GM10847 (cell line): Measurements from ENCODE around the gene MYDGF.

Experiments used
- POLR2A ChIP-seq: IDR thresholded peaks from 2 replicates; pipeline ENCODE4 v1.6.1; 2011; ENCODE audit not compliant: insufficient read length; ENCODE audit errors: extremely low read depth

Gene MYDGF

GRCh38 chr19:4662812-4663211 is 7.3 kb downstream of the MYDGF start:
- TF ChIP-seq POLR2A: no peak

GRCh38 chr19:4662020-4662695 is 8.0 kb downstream of the MYDGF start:
- no peak for TF ChIP-seq POLR2A

- TF ChIP-seq POLR2A: no peak
These were observed 9.1 kb downstream of the MYDGF start for GRCh38 chr19:4660993-4661392.

DNA sequence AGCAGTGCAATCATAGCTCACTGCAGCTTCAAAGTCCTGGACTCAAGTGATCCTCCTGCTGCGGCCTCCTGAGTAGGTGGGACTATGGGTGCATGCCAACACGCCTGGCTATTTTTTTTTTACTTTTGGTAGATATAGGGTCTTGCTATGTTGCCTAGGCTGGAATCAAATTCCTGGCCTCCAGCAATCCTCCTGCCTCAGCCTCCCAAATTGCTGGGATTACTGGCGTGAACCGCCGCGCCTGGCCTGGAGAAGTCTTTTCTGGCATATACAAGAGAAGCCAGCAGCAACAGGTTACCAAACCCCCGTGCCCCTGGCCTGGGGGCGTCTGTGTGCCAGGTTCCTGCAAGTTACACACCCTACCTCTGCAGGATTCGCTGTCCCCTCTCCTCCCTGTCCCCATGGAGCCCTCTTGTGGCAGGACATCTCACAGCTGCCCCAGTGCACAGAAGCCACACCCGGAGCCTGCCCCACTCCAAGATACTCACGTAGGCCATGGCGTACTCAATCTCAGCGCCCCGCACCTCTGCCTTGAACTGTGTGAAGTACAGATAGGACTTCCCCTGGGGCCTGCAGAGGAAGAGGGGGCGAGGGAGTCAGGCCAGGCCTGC is 9.9 kb downstream of the MYDGF start:
- TF ChIP-seq POLR2A: no peak

GRCh38 chr19:4657835-4658234 is 12.3 kb downstream of the MYDGF start:
- TF ChIP-seq POLR2A: no peak

DNA sequence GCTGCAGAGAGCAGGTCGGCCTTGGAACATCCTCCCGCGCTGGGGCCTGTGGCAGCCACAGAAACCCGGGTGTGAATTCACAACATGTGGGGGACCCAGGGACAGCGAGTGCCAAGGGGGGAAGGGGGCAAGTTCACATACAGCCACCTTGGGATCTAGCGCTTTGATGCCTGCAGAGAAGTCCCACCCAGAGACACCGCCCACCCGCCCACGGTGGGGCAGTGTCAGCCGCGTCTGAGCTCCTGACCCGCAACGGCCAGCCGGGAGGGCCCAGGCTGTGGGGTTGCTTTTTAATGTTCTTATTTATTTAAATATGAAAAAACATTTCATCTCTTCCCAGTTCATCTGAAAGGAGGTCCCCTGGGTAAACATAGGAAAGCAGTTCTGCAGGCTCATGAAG is 12.9 kb downstream of the MYDGF start:
- TF ChIP-seq POLR2A: no peak

- no peak for TF ChIP-seq POLR2A
These were observed 14.0 kb downstream of the MYDGF start for GRCh38 chr19:4656102-4656501.

GRCh38 chr19:4654437-4655361 is 15.4 kb downstream of the MYDGF start:
- TF ChIP-seq POLR2A: no peak

- TF ChIP-seq POLR2A: no peak
These were observed 16.2 kb downstream of the MYDGF start for GRCh38 chr19:4653793-4654436.

GRCh38 chr19:4652075-4652474 is 18.1 kb downstream of the MYDGF start:
- TF ChIP-seq POLR2A: no peak

DNA sequence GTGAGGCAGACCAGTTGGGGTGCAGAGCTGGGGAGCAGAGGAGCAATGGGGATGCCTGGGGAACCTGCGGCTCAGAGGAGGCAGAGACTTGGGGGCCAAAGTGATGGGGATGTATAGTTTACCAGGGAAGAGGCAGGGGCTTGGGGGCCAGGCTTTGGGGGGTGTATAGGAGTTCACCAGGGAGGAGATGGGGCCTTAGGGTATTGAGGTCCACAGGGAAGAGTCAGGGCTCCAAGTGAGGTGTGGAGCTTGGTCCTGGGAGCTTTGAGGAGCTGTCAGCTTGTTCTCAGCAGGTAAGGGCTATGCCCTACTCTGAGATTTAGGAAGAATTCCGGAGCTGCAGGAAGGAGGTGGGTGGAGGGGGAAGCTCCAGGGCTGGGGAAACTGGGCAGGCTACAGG is 20.0 kb downstream of the MYDGF start:
- TF ChIP-seq POLR2A: no peak

DNA sequence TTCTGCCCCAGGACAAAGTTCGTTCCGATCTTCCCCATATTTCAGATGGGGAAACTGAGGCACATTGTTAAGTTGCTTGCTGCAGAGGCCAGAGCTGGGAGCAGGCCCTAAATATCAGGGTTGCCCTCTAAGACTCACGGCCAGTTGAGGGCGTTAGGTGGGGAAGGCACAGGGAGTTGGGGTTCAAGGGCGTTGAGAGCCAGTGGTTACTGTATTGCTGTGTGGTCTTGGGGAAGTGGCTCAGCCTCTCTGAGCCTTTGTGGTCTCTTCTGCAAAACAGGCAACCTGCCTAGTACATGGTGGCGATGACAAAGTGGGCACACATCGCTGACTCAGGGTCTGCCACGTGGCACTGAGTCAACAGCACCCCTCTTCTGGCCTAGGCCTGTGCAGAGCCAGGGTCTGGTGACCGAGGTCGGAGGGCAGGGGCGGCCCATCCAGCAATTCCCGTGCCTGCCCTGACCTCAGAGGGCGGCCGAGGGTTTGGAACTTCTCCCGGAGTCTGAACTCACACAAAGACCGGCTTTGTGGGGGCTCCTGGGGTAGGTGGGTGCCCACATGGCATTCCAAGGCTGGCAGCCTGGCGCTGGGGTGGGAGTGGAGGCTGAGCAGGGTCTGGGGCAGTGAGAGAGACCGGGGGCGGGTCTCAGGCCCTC is 20.6 kb downstream of the MYDGF start:
- TF ChIP-seq POLR2A: no peak

DNA sequence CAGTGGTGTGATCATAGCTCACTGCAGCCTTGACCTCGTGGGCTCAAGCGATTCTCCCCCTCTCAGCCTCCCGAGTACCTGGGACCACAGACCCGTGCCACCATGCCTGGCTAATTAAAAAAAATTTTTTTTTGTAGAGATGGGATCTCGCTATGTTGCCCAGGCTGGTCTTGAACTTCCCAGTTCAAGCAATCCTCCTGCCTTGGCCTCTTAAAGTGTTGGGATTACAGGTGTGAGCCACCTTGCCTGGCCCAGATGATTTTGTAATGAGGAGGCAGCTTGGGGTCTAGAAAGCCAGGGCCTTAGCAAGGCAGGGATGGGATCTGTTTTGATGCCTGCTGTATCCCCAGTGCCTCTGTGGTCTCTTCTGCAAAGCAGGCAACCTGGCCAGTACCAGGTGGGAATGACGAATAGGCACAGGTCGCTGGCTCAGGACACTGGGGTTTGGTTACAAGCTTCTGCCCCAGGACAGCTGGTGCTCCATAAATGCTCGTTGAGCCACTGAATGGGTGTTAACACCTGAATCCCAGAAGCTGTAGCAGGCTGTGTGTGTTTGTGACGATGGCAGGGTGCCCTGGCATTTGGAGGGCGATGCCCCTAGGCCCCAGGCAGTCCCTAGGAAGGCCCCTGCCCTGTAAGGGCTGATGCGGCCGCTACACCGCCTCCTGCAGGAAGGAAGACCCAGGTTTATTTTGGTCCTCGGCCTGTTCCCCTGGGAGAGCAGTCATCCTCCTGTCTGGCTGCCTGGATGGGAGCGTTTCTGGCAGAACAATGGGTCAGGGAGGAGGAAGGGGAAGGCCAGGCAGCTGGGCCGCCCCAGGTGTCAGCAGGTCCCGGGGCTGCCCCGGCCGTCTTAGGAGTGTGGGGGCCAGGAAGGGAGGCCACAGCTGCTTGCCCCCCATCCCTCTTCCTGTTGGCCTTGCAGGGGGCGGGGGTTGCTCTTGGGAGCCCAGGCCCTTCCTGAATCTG is 22.2 kb downstream of the MYDGF start:
- no peak for TF ChIP-seq POLR2A

GRCh38 chr19:4645718-4646117 is 24.4 kb downstream of the MYDGF start:
- TF ChIP-seq POLR2A: no peak
